ENCODE measurements around the gene COL4A1.

The COL4A1 gene

DNA sequence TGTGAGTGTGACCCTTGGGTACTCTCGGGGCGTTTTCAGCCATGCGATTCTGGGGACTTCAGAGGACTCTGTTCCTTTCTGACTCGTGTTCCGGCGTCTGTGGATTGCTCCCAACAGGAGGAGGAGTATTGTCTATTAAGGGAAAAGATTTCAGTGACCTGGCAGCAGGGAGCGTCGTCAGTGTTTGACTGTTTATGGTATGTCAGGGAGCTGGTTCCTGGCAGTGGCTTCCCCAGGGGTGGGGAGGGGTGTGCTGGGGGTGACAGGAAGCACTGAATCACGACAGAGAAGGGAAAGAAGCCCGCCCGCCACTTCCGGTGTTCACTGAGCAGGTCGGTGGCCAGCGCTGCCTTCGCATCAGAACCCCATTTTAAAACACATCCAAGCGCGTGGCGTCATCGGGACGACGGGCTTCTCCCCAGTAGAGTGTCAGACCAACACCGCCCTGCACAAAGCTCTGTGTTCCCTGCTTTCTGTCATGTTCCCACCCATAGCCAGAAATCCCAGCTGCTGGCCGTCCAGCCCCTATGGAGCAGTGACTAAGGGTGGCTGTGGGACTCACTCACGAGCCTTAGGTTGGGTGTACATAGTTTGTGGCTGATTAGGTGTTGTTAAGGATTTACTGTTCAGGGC is 34.0 kb upstream of the COL4A1 start:
- no peak for DNase-seq

DNA sequence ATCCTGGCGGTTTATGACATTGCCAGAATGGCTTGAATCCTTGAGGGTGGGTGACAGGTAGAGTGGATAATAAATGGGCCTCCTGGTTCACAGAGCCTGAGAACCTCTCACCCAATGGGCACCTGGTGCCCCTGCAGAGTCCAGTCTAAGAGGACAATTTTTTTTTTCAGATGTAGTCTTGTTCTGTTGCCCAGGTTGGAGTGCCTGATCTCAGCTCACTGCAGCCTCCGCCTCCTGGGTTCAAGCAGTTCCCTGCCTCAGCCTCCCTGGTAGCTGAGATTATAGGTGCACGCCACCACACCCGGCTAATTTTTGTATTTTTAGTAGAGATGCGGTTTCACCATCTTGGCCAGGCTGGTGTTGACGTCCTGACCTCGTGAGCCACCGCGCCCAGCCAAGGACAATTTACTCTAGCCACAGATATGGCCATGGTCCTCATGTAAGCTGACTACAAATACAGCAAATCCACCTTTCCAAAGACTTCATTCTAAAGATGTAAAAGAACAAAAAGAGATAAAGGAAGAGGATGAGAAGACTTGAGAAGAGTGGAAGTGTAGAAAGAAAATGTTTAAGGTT is 33.1 kb upstream of the COL4A1 start:
- no peak for DNase-seq

DNA sequence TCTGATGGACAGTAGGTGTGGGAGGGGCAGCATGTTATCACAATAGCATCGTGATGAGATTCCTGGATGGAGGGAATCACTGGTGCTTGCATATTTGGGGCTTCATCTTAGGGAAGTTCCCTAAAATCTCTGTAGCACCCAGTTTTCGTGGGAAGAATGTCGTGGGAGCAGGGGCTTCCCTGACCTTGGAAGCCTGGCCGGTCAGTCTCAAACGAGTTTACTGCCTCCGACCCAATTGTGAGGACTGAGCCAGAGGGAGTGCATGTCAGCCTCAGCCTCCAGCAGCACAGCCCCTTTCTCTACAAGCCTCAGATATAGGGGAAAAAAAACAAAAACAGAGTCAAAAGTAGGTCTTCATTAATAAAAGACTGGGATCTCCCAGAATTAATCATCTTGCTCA is 32.3 kb upstream of the COL4A1 start:
- DNase-seq, result no peak

DNA sequence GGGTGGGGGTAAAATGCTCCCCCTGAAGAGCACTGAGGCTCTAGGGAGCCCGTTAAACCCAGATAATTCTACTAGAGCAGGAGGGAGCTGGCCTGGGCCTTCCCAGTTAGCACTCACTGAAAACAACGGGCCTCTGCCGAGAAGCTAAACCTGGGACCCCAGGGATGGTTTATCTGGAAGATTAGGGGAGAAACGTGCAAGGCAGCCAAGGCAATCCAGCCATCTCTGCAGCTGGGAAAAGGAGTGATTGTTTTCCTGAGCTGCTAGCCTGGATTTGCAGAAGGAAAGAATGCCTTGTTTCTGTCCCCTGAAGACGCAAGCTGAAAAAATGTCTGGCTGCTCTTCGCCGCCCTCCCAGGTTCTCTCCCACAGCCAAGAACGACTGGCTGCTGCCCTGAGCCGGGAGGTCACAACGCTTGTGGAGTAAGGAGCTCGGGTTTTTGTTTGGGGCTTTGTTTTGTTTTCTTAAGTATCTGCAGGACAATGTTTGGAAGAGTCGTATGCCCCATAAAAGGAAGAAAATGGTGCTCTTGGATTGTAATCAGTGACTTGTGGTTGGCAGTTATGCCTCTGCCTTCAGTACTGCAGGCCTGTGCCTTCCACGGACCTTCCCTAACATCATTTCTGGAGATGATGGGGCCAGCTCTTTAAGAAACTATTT is 31.6 kb upstream of the COL4A1 start:
- DNase-seq, result no peak

DNA sequence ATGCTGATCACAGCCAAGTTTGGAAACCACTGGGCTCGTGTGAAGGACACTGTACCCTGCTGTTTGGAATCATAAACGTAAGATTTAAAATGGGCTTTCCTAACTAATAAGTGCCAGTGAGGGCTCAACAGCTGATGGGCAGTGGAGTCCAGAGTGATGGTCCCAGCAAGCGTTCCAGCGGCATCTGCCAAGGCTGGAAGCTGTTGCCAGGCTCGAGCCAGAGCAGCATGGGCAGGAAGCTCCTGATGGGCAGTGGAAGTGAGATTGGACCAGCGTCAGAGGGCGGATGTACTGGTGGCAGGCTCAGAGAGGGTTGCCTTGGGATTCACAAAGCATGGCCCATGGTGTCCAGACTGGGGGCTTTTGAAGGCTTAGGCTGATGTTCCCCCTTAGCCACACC is 30.3 kb upstream of the COL4A1 start:
- no peak for DNase-seq

DNA sequence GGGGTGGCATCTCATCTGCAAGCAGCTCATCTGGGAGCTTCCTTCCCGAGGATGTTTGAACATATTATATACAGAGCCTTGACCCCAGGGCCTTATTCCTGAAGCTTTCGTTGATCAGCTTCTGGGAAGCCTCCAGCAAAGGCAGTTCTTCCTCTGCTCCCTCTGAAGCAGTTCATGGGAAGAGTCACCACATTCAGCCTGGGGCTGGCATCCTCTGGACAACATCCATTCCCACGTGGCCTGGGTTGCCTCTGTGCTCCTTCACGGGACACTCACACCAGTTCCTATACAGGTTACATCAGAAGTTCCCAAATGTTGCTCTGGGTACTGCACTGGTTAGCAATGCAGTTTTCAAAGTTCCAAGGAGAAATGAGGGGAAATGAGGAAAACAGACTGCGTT is 29.7 kb upstream of the COL4A1 start:
- DNase-seq, result no peak

DNA sequence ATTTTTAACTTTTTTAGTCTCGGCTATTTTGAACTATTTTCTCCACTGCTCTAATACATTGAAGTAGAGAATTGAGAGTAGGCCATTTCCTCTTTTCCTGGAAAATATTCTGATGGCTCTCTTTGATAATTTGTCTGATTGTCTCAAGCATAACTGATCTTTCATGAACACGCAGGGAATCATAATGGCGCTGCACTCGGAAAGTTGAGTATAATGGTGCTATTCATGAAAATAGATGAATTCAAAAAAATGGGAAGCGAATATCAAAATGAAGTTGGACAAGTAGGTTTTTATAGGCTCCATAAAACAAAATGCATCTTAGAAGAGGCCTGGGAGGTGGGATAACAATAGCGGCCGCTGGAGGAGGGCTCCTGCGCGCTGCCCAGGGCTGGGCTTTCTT is 29.2 kb upstream of the COL4A1 start:
- DNase-seq, result no peak

DNA sequence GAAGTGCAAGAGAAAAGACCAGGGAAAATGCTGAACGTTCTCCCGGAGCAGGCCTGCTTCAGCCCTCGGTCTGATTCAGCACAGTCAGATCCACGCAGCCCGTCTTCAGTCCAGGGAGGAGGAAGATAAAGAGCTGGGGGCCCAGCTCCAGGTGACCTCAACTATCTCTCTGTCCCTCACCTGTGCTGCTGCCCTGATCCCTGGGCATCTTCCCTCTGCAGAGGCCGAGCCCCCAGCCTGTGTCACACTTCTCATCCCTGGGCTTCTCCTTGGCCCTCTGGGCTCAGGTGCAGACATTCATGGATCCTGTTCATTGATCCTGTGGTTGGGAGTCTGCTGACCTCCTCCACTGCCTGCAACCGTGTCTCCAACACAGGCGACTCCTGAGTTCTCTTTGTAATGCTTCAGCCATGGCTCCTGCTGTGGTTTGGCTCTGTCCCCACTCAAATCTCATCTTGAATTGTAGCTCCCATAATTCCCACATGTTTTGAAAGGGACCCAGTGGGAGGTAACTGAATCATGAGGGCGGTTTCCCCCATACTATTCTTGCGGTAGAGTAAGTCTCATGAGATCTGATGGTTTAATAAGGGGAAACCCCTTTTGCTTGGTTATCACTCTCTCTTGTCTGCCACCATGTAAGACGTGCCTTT is 28.0 kb upstream of the COL4A1 start:
- no peak for DNase-seq

DNA sequence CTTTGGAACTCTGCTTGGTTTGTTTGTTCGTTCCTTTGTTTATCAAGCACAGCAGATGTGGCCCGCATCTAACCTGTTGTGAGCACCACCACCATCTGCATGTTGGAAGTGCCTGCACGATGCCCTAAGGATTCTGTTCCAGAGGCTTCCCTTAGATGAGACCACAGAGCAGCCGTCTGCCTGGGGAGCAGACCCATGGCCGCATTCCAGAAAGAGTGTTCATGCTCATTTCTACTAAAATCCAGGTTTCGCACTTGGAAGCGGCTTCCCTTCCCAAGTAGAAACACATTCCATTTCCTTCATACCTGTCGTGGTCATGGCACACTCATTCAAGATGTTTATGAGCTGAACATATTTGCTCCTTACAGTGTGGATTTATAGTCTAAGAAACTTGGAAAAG is 27.3 kb upstream of the COL4A1 start:
- DNase-seq, result no peak

DNA sequence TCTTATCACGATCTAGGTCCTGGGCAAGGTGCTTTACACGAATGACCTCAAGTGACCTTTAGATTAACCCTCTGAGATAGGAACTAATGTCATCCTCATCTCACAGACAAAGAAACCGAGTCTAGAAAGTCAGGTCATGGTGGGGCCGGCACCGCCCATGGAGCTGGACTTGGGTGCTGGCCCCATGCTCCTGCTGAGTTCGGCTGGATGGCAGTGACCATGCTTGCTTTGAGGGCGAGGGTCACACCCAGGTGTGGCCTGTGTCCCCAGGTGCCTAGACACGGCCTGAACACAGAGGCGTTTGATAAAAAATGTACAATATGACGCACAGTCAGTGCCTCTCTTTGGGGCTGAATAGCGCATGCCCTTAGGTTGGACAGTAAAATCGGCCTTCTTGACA is 26.9 kb upstream of the COL4A1 start:
- no peak for DNase-seq

DNA sequence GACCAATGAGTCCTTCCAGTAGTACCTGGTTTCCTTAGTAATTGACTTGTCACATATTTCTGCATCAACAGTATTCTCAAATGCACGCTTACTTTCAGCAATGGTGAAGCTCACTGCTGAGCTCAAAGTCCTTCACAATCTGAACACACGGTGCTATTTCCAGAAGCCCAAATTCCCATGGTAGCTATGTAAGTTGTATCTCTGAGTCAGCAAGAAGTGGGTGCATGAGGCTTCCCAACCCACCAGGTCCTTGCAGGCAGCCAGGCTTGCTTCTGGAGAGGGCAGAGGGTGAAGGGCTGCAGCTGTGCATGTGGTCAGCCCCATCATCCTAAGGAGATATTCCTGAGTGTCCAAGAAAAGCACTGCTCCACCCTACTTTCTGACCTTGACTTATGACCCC is 25.8 kb upstream of the COL4A1 start:
- DNase-seq, result no peak

DNA sequence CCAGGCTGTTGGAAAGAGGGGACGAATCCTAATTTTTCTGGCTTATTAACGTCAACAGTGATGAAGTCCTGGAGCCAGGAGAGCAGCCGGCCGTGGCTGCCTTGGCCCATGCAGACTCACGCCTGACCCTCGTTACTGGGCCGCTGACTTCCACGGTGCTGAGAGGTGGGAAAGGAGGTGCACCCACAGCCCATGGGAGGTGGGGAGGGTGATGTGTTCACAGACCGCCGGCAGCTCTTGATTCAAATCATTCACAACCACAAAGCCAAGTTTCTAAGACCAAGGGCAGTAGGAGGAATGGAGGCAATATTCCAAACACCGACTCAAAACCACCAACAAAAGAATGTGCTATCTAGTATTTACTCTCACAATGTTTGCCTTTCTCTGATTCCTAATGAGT is 24.4 kb upstream of the COL4A1 start:
- DNase-seq, result no peak

DNA sequence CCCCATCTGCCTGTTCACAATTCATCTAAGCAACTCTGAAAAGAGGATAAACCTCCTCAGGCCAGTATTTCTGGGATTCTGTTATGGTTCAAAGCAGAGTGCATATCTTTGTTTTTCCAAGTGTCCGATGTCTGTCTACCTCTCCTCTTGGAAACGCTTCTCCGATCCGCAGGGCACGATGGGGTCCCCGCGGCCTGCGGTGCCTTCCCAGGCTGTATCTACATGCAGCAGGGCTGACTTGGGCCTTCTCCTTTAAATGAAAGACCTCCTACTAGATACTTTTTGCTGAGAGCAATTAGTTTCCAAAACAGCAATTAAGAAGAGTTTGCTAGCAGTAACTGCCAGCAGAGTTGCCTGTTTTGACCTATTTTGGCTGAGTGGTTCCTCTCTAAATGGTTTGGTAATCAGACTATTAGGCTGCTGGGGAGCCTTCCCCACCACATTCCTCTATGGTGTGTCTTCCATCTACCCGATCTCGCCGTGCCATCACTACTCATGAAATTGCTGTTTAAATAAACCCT is 23.6 kb upstream of the COL4A1 start:
- no peak for DNase-seq

DNA sequence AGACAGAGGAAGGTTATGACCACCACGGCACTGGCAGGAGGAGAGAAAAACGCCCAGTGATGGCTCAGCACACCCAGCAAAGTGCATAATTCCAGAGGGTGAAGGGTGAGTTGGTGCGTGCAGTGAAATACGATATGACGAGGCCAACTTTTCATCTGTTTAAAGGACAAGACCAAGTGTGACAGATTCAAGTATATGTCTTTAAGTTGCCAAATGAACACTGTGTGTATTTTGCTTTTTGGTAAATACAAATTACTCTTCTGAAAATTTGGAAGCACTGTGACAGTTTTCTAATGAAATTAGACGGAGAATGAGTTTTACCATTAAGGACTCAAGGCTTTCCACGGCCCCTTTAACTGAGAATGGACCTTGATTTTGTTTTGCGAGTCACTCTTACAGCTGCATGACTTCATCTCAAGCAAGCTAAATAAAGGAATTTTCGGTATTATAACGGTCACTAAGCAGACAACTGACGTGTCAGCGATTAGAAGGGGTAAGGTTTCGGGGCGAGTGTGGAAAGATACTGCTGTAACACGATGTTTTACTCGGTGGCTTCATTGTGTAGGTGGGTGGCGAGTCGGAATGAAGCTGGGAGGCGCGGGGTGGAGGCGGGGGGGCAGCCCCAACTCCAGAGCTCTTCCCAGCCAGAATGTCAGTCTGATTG is 23.0 kb upstream of the COL4A1 start:
- DNase-seq, result no peak

DNA sequence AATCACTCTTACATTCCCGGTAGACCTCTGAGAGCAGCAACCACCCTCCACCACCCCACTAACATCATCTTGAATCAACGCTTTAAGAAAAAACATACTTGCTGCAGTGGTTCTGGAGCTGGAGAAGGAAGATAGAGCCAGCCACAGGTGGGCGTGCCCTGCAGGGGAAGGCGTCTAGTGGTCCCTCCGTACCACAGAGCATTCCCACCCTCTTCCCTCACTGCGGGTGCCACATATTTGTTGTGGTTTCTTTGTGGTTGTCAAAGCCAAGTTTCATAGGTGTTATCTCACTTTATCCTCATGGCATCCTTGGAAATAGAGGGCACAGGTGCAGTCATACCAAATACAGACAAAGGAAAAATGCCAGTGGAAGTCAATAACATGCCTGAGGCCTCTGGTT is 22.3 kb upstream of the COL4A1 start:
- DNase-seq, result no peak

DNA sequence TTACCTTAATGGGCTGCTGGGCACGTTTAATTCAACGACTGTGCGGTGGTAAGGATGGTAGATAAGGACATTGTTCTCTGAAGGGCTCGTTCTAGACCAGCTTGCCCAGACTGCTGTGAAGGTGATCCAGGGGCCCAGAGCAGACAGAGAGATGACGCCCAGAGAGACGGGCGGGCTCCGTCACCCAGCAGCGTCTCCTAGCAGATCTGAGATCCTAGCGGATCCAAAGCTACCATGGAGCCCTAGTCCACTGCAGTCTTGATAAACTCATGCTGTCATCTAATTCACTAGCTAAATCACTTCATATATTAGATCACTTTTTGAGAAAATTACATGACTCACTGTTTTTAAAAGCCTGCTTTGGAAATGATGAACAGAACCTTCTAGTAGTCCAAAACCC is 21.6 kb upstream of the COL4A1 start:
- DNase-seq, result no peak

DNA sequence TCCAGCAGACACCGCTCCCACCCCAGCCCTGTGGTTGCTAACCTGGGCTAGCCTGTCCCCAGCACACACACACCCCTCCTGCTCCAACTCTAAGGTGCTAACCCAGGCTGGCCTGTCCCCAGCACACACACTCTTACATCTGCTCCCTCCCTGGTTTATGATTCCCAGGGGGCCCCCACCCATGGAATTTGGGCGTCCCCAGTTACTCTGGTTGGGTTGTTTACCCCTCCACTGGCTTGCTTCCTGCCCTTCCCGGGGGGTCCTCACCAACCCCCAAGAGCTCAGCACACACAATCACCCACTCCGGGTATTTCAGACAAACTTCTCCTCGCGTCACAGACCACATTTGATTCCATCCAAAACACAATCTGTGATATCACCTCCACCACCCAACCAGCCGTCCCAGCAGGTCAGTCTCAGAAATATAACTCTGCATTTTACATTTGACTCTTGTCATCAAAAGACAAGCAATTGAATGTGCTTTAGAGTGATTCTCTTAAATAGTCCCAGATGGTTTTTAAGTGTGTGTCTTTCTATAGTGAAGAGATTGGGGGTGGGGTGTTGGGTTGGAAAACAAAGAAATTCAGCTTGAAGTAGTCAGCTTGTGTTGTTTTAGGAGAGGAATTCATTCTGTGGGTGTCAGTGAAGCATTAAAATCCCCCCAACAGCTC is 20.2 kb upstream of the COL4A1 start:
- no peak for DNase-seq

DNA sequence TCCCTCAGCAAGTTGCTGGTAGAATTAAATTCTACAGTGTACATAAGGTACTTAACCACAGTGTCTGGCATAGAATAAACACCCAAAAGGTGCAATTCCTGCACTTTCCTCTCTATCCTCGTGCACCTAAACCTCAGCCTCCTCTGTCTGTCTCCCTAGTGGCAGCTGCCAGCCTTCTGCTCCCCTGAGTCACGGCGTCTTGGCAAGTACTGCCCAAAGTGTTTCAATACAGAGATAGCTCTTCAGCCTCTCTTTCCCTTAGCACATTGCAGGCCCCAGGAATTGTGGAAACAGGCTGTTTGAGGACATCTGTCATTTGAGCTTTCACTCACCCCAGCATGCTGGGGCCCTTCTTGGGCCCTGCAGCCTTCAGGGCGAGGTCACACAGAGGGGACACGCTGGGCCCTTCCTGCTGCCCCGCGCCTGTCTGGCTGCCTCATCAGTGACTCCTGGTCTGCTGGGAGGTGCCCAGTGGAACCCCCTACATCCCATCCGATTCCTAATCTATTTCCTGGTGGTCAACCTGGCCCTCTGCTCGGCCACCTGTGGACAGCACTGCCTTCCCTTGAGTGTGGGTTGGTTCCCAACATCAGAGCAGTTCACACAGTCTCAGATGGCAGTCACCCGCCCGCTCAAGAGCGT is 19.4 kb upstream of the COL4A1 start:
- no peak for DNase-seq

DNA sequence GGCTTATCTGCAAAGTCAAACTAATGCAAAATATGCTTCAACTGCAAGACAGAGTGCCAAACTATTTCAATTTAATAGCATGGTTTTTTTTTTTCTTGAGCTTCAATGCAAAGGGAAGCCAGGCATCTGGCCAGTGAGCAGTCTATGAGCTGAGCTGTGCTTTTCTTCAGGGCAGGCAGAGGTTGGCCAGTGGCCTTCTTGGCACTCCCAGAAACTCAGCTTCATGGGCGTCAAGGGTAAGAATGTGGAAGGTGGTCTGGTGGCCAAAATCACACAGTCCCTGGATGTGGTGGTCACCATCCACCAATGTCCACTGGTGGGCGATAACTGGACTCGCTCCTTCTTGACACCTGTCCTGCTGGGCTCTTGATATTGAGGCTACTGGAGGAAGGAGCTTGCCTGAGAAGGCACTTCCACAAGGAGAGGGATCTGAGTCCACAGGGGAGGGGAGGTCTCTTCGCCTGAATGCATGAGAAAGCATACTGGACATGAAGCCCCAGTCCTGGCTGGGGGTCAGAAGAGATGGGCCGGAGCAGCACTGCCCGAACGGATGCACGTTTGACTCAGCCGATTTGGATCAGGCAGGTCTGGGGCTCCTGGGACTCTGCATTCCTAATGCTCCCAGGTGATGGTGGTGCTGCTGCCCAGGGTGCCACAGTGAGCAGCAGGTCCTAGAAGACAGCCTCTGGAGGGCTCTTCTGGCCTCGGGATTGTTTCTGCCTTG is 17.2 kb upstream of the COL4A1 start:
- no peak for DNase-seq

DNA sequence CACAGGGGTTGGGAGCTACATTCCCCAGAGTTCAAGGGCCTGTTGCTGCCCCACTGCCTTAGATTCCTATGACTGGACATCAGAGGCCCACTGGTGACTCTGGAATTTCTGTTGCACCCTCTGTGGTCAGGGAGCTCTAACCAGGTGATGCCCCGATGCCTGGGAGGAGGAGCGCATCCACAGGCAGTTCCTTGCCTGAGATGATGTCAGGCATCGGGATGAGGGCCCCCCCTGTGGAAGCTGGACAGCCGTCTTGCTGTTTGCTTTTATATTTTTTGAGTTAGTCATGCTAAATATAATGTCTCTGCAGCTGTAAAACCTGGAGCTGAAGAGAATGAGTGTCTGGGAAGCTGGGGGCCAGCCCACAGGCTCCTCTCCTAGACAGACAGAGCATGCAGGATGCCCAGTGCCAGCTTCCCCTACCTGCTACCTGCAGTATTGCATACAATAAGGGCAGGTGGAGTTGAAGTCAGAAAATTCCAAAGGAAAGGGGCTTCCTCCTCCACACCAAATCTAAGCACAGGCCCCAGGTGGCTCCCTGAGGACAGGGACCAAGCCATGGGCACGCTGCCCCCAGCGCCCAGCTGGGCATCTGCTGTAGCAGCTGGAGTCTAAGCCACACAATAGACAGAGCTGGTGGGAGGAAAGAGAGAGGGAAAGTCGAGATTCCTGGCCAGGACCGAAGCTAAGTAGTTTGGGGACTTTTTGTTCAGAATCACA is 16.4 kb upstream of the COL4A1 start:
- no peak for DNase-seq

DNA sequence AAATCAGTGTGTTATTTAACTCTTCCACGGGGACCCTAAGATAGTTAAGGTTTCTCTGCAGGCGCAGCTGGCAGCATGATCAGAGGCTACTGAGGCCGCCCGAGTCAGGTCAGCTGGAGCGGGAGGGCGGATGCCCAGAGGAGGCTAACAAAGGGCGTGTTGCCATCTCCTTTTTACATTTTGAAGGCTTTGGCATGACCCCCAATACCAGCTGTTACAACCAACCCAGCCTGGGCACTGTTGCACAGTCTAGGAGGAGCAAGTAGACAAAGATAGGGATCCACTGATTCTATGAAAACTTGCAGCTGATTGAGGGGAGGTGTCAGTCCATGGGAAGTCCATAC is 15.8 kb upstream of the COL4A1 start:
- DNase-seq, result no peak
